GM23338 (cell line): ENCODE measurements around the gene OAS1. TPM values are rescaled to one million over a fixed set of nuclear protein-coding genes. Genes with fewer than 3 reads are reported as not detected.

Experiments
- ATAC-seq: fragments of 200-7000 bp; cut with Tn5 transposase; 3 replicates; pipeline ENCODE4 v1.9.1; 2020
- DNase-seq: peaks from one replicate; pipeline ENCODE4 v3.0.0-alpha.2; 2015; ENCODE audit warnings: low spot score
- H2AFZ ChIP-seq: fragments of 200-600 bp; sonication (generic); 2 replicates; pipeline ENCODE4 v1.8.0; 2016; ENCODE audit warnings: antibody characterized with exemption, mild to moderate bottlenecking, moderate library complexity
- H3F3A ChIP-seq: fragments of 200-600 bp; sonication (generic); replicated peaks from 2 replicates; pipeline ENCODE4 v1.8.0; 2017; ENCODE audit warnings: antibody characterized with exemption, mixed run types, low read depth
- H3K27ac ChIP-seq: fragments of 200-600 bp; sonication (generic); 2 replicates; pipeline ENCODE4 v1.6.1; 2016; ENCODE audit warnings: low read depth
- H3K27me3 ChIP-seq: fragments of 200-600 bp; sonication (generic); 2 replicates; pipeline ENCODE4 v1.8.0; 2016; ENCODE audit warnings: mild to moderate bottlenecking, mixed run types, moderate library complexity; ENCODE audit not compliant: insufficient read depth
- H3K36me3 ChIP-seq: fragments of 200-600 bp; sonication (generic); 2 replicates; pipeline ENCODE4 v1.8.0; 2016; ENCODE audit warnings: mild to moderate bottlenecking; ENCODE audit not compliant: insufficient read depth
- H3K4me1 ChIP-seq: fragments of 200-600 bp; sonication (generic); 2 replicates; pipeline ENCODE4 v1.8.0; 2016; ENCODE audit warnings: mild to moderate bottlenecking, moderate library complexity; ENCODE audit not compliant: insufficient read depth
- H3K4me2 ChIP-seq: fragments of 200-600 bp; sonication (generic); 2 replicates; pipeline ENCODE4 v1.7.1; 2017; ENCODE audit warnings: mixed run types
- H3K4me3 ChIP-seq: fragments of 200-600 bp; sonication (generic); 2 replicates; pipeline ENCODE4 v1.6.1; 2016; ENCODE audit warnings: mixed run types
- H3K79me2 ChIP-seq: fragments of 200-600 bp; sonication (generic); replicated peaks from 2 replicates; pipeline ENCODE4 v1.8.0; 2017; ENCODE audit warnings: mild to moderate bottlenecking; ENCODE audit not compliant: insufficient read depth
- H3K9me2 ChIP-seq: fragments of 200-600 bp; sonication (generic); 2 replicates; pipeline ENCODE4 v1.8.0; 2017; ENCODE audit not compliant: insufficient read depth
- H4K20me1 ChIP-seq: fragments of 200-600 bp; sonication (generic); replicated peaks from 2 replicates; pipeline ENCODE4 v1.8.0; 2017; ENCODE audit warnings: mild to moderate bottlenecking; ENCODE audit not compliant: insufficient read depth
- H3K27ac Mint-ChIP-seq: 2 replicates; pipeline ENCODE4 v1.8.0; 2020; ENCODE audit warnings: inconsistent platforms, mild to moderate bottlenecking, moderate library complexity, mixed read lengths
- H3K27me3 Mint-ChIP-seq: 3 replicates; pipeline ENCODE4 v1.8.0; 2022; ENCODE audit warnings: low read depth, mild to moderate bottlenecking, moderate library complexity, mixed read lengths, inconsistent platforms; ENCODE audit not compliant: insufficient read depth, poor library complexity
- H3K36me3 Mint-ChIP-seq: 3 replicates; pipeline ENCODE4 v1.8.0; 2021; ENCODE audit warnings: low read depth, mild to moderate bottlenecking, inconsistent platforms, moderate library complexity, mixed read lengths
- H3K4me1 Mint-ChIP-seq: 3 replicates; pipeline ENCODE4 v1.8.0; 2020; ENCODE audit warnings: mild to moderate bottlenecking, inconsistent platforms, mixed read lengths
- H3K4me3 Mint-ChIP-seq: 3 replicates; pipeline ENCODE4 v1.8.0; 2021; ENCODE audit warnings: moderate library complexity, mild to moderate bottlenecking, inconsistent platforms, mixed read lengths
- H3K9me3 Mint-ChIP-seq: 3 replicates; pipeline ENCODE4 v1.8.0; 2020; ENCODE audit warnings: moderate library complexity, mild to moderate bottlenecking, inconsistent platforms, mixed read lengths
- CREB1 ChIP-seq: fragments of 250-450 bp; sonication (Bioruptor Pico); IDR thresholded peaks from 2 replicates; pipeline ENCODE4 v1.5.0; 2020; ENCODE audit warnings: low read depth, mild to moderate bottlenecking, moderate library complexity
- EZH2 ChIP-seq: fragments of 200-600 bp; sonication (generic); IDR thresholded peaks from one replicate; pipeline ENCODE4 v1.8.0; 2017; ENCODE audit warnings: antibody characterized with exemption, mild to moderate bottlenecking, low read depth; ENCODE audit not compliant: unreplicated experiment
- EZH2phosphoT487 ChIP-seq: fragments of 200-600 bp; sonication (generic); IDR thresholded peaks from one replicate; pipeline ENCODE4 v1.8.1; 2018; ENCODE audit warnings: antibody characterized with exemption; ENCODE audit not compliant: unreplicated experiment
- NANOG ChIP-seq: IDR thresholded peaks from 2 replicates; pipeline ENCODE4 v1.6.1; 2016; ENCODE audit warnings: antibody characterized with exemption, borderline replicate concordance
- POLR2AphosphoS5 ChIP-seq: IDR thresholded peaks from 2 replicates; pipeline ENCODE4 v1.6.1; 2016; ENCODE audit warnings: antibody characterized with exemption, low read depth
- STAT1 ChIP-seq: IDR thresholded peaks from one replicate; pipeline ENCODE4 v1.6.1; 2016; ENCODE audit warnings: antibody characterized with exemption; ENCODE audit not compliant: unreplicated experiment
- ZNF114 ChIP-seq: fragments of 250-450 bp; sonication (Bioruptor Pico); IDR thresholded peaks from 2 replicates; pipeline ENCODE4 v1.5.0; 2020; ENCODE audit warnings: mild to moderate bottlenecking, moderate library complexity
- ZNF331 ChIP-seq: fragments of 250-450 bp; sonication (Bioruptor Pico); IDR thresholded peaks from 2 replicates; pipeline ENCODE4 v1.5.0; 2020; ENCODE audit warnings: low read depth, mild to moderate bottlenecking, moderate library complexity
- polyA plus RNA-seq: library from polyadenylated mRNA; unstranded; fragments of >200 nt; fragmentation: Nextera tagmentation; extraction: Ambion mirVana; gene quantifications from 2 replicates; pipeline ENCODE4 v1.2.1, GENCODE V29; 2016
- total RNA-seq: library from RNA; depleted of rRNA; stranded (reverse); fragments of >200 nt; shearing (Covaris generic); gene quantifications from 2 replicates; pipeline ENCODE4 v1.2.3, GENCODE V29; 2014
- TF ChIP-seq, protein P1 (sequence below): IDR thresholded peaks from 2 replicates; pipeline ENCODE4 v1.6.1; 2016; ENCODE audit warnings: antibody characterized with exemption
- TF ChIP-seq, protein P2 (sequence below), 2 experiments: fragments of 200-600 bp in 1 of 2; sonication (generic) in 1 of 2; conservative IDR thresholded peaks; 2 replicates each; pipeline versions ENCODE4 v1.5.1 to v1.6.1; 2016 to 2017; ENCODE audit warnings: antibody characterized with exemption in 2 of 2, low read depth in 2 of 2, mild to moderate bottlenecking in 2 of 2, moderate library complexity in 1 of 2
- TF ChIP-seq, protein P3 (sequence below): fragments of 250-450 bp; sonication (Bioruptor Pico); IDR thresholded peaks from 2 replicates; pipeline ENCODE4 v1.5.0; 2020; ENCODE audit warnings: mild to moderate bottlenecking, moderate library complexity

The OAS1 gene
- total and polyA plus RNA-seq, 2 experiments from 2014 or later = not detected

DNA sequence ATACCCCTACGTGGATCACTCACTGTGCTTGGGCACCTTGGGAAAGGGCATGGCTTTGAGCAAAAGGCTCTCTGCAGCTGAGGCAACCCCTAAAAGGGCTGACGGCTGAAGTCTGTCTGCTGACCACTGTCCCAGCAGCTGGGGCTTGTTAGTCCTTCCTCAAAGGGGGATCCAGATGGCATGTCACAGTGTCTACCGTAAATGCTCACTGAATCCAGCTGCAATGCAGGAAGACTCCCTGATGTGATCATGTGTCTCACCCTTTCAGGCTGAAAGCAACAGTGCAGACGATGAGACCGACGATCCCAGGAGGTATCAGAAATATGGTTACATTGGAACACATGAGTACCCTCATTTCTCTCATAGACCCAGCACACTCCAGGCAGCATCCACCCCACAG, 12.4 kb downstream of the OAS1 start:
- Histone ChIP-seq H2AFZ (no peak overlapping the region), H3K4me3 (no peak overlapping the region), H3K36me3 (no peaks in the 10 kb centered on the region), H3K4me2 (no peak overlapping the region), H3K79me2 (no peaks in the 10 kb centered on the region), H3K4me1 (no peaks in the 10 kb centered on the region), H3K27ac (no peak overlapping the region), H3F3A (no peaks in the 10 kb centered on the region), H4K20me1 (no peaks in the 10 kb centered on the region), H3K27me3 (no peaks in the 10 kb centered on the region), H3K9me2 (no peaks in the 10 kb centered on the region; the same call in 1 of the 2 replicates)
- H3K36me3 Mint-ChIP-seq = peaks cover 2% of the 10 kb centered on the region; the same call in 1 of the 3 replicates
- TF ChIP-seq, protein P1, sequence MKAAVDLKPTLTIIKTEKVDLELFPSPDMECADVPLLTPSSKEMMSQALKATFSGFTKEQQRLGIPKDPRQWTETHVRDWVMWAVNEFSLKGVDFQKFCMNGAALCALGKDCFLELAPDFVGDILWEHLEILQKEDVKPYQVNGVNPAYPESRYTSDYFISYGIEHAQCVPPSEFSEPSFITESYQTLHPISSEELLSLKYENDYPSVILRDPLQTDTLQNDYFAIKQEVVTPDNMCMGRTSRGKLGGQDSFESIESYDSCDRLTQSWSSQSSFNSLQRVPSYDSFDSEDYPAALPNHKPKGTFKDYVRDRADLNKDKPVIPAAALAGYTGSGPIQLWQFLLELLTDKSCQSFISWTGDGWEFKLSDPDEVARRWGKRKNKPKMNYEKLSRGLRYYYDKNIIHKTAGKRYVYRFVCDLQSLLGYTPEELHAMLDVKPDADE = no peak
- TF ChIP-seq EZH2 (no peak), NANOG (no peak), ZNF331 (CRISPR knock-in tag) (no peak)
- no peaks in the 10 kb centered on the region for H3K4me1 Mint-ChIP-seq
- no peak overlapping the region for H3K4me3 Mint-ChIP-seq
- DNase-seq (no peak), ATAC-seq (no peak)
- H3K27ac Mint-ChIP-seq = no peak overlapping the region
- H3K27me3 Mint-ChIP-seq = peaks cover 4% of the 10 kb centered on the region
- peaks cover 17% of the 10 kb centered on the region for H3K9me3 Mint-ChIP-seq

DNA sequence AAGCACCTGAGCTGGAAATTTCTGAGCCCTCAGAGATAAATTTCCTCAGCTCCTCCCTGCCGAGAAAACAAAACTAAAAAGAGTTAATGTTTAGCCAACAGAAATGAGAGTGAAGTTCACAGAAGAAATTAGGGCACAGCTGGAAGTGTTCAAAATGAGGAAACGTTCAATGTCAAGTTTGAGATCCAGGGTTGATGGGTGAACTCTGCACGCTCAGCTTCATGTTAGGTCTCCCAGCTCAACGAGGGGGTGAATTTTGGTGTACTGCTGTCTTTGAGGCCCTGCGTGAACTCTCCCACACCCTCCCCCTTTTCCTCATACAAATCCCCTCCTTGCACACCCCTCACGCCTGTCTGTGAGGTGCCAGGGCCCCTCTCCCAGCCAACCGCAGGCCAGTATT, 18.2 kb downstream of the OAS1 start:
- H3K4me1 Mint-ChIP-seq = peaks cover 3% of the 10 kb centered on the region
- TF ChIP-seq, protein P2, sequence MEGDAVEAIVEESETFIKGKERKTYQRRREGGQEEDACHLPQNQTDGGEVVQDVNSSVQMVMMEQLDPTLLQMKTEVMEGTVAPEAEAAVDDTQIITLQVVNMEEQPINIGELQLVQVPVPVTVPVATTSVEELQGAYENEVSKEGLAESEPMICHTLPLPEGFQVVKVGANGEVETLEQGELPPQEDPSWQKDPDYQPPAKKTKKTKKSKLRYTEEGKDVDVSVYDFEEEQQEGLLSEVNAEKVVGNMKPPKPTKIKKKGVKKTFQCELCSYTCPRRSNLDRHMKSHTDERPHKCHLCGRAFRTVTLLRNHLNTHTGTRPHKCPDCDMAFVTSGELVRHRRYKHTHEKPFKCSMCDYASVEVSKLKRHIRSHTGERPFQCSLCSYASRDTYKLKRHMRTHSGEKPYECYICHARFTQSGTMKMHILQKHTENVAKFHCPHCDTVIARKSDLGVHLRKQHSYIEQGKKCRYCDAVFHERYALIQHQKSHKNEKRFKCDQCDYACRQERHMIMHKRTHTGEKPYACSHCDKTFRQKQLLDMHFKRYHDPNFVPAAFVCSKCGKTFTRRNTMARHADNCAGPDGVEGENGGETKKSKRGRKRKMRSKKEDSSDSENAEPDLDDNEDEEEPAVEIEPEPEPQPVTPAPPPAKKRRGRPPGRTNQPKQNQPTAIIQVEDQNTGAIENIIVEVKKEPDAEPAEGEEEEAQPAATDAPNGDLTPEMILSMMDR (conservative IDR thresholded peaks at IDR 0.05; ENCODE audit: low read depth in 2 of 2) = no peak
- TF ChIP-seq, protein P3, sequence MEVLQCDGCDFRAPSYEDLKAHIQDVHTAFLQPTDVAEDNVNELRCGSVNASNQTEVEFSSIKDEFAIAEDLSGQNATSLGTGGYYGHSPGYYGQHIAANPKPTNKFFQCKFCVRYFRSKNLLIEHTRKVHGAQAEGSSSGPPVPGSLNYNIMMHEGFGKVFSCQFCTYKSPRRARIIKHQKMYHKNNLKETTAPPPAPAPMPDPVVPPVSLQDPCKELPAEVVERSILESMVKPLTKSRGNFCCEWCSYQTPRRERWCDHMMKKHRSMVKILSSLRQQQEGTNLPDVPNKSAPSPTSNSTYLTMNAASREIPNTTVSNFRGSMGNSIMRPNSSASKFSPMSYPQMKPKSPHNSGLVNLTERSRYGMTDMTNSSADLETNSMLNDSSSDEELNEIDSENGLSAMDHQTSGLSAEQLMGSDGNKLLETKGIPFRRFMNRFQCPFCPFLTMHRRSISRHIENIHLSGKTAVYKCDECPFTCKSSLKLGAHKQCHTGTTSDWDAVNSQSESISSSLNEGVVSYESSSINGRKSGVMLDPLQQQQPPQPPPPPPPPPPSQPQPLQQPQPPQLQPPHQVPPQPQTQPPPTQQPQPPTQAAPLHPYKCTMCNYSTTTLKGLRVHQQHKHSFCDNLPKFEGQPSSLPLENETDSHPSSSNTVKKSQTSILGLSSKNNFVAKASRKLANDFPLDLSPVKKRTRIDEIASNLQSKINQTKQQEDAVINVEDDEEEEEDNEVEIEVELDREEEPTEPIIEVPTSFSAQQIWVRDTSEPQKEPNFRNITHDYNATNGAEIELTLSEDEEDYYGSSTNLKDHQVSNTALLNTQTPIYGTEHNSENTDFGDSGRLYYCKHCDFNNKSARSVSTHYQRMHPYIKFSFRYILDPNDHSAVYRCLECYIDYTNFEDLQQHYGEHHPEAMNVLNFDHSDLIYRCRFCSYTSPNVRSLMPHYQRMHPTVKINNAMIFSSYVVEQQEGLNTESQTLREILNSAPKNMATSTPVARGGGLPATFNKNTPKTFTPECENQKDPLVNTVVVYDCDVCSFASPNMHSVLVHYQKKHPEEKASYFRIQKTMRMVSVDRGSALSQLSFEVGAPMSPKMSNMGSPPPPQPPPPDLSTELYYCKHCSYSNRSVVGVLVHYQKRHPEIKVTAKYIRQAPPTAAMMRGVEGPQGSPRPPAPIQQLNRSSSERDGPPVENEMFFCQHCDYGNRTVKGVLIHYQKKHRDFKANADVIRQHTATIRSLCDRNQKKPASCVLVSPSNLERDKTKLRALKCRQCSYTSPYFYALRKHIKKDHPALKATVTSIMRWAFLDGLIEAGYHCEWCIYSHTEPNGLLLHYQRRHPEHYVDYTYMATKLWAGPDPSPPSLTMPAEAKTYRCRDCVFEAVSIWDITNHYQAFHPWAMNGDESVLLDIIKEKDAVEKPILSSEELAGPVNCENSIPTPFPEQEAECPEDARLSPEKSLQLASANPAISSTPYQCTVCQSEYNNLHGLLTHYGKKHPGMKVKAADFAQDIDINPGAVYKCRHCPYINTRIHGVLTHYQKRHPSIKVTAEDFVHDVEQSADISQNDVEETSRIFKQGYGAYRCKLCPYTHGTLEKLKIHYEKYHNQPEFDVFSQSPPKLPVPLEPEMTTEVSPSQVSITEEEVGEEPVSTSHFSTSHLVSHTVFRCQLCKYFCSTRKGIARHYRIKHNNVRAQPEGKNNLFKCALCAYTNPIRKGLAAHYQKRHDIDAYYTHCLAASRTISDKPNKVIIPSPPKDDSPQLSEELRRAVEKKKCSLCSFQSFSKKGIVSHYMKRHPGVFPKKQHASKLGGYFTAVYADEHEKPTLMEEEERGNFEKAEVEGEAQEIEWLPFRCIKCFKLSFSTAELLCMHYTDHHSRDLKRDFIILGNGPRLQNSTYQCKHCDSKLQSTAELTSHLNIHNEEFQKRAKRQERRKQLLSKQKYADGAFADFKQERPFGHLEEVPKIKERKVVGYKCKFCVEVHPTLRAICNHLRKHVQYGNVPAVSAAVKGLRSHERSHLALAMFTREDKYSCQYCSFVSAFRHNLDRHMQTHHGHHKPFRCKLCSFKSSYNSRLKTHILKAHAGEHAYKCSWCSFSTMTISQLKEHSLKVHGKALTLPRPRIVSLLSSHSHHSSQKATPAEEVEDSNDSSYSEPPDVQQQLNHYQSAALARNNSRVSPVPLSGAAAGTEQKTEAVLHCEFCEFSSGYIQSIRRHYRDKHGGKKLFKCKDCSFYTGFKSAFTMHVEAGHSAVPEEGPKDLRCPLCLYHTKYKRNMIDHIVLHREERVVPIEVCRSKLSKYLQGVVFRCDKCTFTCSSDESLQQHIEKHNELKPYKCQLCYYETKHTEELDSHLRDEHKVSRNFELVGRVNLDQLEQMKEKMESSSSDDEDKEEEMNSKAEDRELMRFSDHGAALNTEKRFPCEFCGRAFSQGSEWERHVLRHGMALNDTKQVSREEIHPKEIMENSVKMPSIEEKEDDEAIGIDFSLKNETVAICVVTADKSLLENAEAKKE = no peak
- no peak for TF ChIP-seq ZNF114 (CRISPR knock-in tag)
- no peak for TF ChIP-seq STAT1
- no peak for TF ChIP-seq EZH2
- no peak for TF ChIP-seq EZH2phosphoT487
- TF ChIP-seq ZNF331 (CRISPR knock-in tag) = no peak
- TF ChIP-seq CREB1 (CRISPR knock-in tag) = no peak
- TF ChIP-seq POLR2AphosphoS5 = no peak
- TF ChIP-seq, protein P1 = no peak
- DNase-seq = no peak
- Histone ChIP-seq H3K36me3 (no peaks in the 10 kb centered on the region), H3K4me1 (no peaks in the 10 kb centered on the region), H3K4me2 (no peak overlapping the region), H3K27ac (no peak overlapping the region), H2AFZ (no peak overlapping the region), H4K20me1 (no peaks in the 10 kb centered on the region), H3K9me2 (no peaks in the 10 kb centered on the region; the same call in 1 of the 2 replicates), H3K27me3 (no peaks in the 10 kb centered on the region), H3K79me2 (no peaks in the 10 kb centered on the region), H3F3A (no peaks in the 10 kb centered on the region), H3K4me3 (no peak overlapping the region)
- no peak for ATAC-seq
- peaks cover 18% of the 10 kb centered on the region for H3K9me3 Mint-ChIP-seq
- H3K27me3 Mint-ChIP-seq = peaks cover 5% of the 10 kb centered on the region
- no peak overlapping the region for H3K27ac Mint-ChIP-seq
- H3K4me3 Mint-ChIP-seq = no peak overlapping the region
- peaks cover 4% of the 10 kb centered on the region; the same call in 2 of the 3 replicates for H3K36me3 Mint-ChIP-seq
